Activated T-cell treated with anti-CD3 and anti-CD28 coated beads, Interleukin-2, amount 50 U/mL, for 72 hours (primary cell): ENCODE results near the gene CCDC47. TPM values are rescaled to one million over a fixed set of nuclear protein-coding genes. Genes with fewer than 3 reads are reported as not detected.

Source experiments
- ATAC-seq, 2 donors: fragments of 150-1000 bp; cut with Tn5 transposase; replicated peaks in 1 of 2; 2 replicates each; pipeline ENCODE4 v1.10.0; 2021; ENCODE audit warnings: moderate library complexity in 2 of 2, mild to moderate bottlenecking in 1 of 2
- DNase-seq, 2 donors: peaks; one replicate each; pipeline ENCODE4 v3.0.0; 2021 to 2022; ENCODE audit warnings: mixed read lengths in 1 of 2
- H3K27ac Mint-ChIP-seq: one replicate; pipeline ENCODE4 v1.8.0; 2022; ENCODE audit warnings: mild to moderate bottlenecking, moderate library complexity, mixed read lengths
- H3K27me3 Mint-ChIP-seq: one replicate; pipeline ENCODE4 v1.8.0; 2022; ENCODE audit warnings: low read depth, mixed read lengths
- H3K36me3 Mint-ChIP-seq, 2 donors: one replicate each; pipeline ENCODE4 v1.8.0; 2022; ENCODE audit warnings: mixed read lengths in 2 of 2, mild to moderate bottlenecking in 1 of 2; ENCODE audit not compliant: insufficient read depth in 2 of 2
- H3K4me1 Mint-ChIP-seq: one replicate; pipeline ENCODE4 v1.8.0; 2022; ENCODE audit warnings: low read depth, mixed read lengths
- H3K4me3 Mint-ChIP-seq, 2 donors: one replicate each; pipeline ENCODE4 v1.8.0; 2022; ENCODE audit warnings: mild to moderate bottlenecking in 2 of 2, mixed read lengths in 2 of 2, moderate library complexity in 2 of 2
- H3K9me3 Mint-ChIP-seq, 2 donors: one replicate each; pipeline ENCODE4 v1.8.0; 2022; ENCODE audit warnings: mixed read lengths in 2 of 2
- total RNA-seq, 2 donors: library from RNA; stranded (reverse); gene quantifications; one replicate each; pipeline ENCODE4 v1.2.3, GENCODE V29; 2022

Gene CCDC47
- total RNA-seq, 2 donors from 2014 or later = 59.5 to 60.3 TPM

DNA sequence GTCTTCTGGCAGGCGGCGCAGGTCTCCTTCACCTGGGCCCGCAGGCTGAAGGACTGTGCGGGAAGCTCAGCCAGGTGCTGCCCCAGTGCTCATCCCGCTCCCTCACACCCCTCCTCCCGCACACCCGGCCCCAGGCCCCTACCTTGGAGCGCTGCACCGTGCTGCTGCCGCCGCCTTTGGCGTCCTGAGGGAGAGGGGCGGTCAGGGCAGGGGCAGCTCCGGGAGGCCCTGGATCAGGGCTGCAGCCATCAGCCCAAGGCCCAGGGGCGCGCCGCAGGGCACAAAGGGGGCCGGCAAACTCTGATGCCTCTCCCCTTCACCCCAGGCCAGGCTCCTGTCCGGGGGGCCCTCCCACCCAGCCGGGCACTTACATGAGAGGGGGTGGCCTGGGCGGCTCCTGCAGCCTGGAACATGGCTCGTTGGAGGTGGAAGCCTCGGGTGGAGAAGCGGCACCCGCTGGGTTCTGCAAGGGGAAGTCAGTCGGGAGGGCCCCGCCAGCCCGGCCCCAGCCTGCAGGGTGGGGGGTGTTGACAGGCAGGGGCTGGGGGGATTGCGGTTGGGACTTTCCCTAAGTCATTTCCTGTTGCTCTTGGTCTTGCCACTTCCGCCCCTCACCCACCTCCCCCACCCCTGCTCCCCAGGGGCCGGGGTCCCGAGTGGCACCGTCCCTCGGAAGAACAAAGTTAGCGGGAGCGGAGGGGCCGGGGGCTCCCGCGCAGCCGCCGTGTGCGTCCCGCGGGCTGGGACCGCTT lies 74.3 kb downstream of the CCDC47 start:
- peak; percentile 81 to 86 for DNase-seq
- Mint-ChIP-seq H3K4me1 (peaks cover 73% of the 10 kb centered on the region), H3K9me3 (no peaks in the 10 kb centered on the region), H3K27me3 (no peaks in the 10 kb centered on the region), H3K4me3 (peak overlapping the region; percentile 89 to 97), H3K36me3 (peaks cover 7 to 8% of the 10 kb centered on the region in 2 donors), H3K27ac (peak overlapping the region; percentile 79)
- ATAC-seq = peak; percentile 26

DNA sequence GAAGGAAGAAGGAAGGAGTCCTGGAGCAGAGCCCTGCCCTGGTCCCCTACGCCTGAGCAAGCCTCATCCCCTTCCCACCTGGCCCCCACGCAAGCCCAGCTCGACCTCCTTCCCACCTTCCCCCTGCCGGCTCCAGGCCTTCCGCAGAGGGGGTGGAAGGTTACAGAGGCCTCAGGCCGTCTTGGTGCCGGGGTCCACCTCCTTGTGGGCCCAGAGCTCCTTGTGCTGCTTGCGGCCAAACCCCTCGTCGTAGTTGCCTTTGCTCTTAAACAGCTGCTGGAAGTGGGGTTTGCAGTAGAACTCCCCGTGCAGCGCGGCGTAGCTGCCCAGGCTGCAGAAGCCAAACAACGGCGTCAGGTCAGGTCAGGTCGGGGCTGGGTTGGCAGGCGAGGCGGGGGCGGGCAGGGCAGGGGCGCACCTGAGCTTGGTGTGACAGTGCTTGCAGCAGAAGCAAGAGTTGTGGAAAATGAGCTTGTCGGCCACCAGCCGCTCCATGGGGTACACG lies 75.0 kb downstream of the CCDC47 start:
- no peak for ATAC-seq
- H3K36me3 Mint-ChIP-seq = peaks cover 3 to 8% of the 10 kb centered on the region in 2 donors
- DNase-seq = peak; percentile 45 to 49
- H3K27ac Mint-ChIP-seq = peak overlapping the region; percentile 79
- peak overlapping the region; percentile 89 to 97 for H3K4me3 Mint-ChIP-seq
- H3K9me3 Mint-ChIP-seq = no peaks in the 10 kb centered on the region
- H3K4me1 Mint-ChIP-seq = peaks cover 71% of the 10 kb centered on the region
- H3K27me3 Mint-ChIP-seq = no peaks in the 10 kb centered on the region

DNA sequence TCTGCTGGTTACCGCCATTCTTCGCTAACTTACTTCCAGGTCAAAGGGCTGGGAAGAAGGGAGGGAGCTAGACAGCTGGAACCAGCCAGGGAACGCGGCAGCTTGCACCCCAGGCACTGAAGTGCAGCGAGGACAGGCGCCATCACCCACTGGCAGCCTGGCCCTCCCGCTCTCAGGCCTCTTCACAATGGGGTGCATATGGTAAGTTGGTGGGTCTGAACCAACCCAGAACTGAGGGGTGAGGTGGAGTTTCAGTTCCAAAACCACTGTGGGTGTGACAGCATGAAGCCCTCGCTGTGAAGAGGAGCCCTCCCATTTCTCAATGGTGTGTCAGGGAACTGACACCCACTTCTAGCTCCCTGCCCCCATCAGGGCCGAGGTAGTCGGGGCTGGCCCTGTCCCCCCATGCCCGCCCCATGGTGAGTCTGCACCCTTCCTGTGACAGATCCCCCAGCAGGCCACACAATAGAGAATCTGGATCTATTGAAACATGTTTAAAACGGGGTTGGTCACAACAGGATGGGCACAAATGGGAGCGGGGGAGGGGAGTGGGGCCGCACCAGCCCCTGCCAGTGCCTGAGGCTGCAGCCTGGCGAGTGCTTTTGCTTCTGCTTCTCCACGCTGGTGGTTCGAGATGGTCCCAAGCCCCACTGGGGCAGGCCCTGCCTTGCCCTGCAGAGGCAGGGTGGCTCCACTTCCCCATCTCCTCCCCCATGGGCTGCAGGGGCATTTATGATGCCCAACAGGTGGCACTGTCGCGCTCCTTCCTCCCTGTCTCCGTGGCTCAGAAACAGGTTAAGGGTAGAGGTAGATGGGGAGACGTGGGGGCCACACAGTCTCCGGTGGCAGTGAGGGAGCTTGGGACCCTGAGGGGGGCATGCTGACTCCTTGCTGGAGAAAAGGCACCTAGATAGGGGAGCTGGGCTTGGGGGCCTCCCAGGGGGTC lies 75.8 kb downstream of the CCDC47 start:
- H3K27ac Mint-ChIP-seq = peak overlapping the region; percentile 87
- H3K27me3 Mint-ChIP-seq = no peaks in the 10 kb centered on the region
- H3K4me1 Mint-ChIP-seq = peaks cover 63% of the 10 kb centered on the region
- ATAC-seq (peak; percentile 38 to 51), DNase-seq (peak; percentile 85 to 89)
- peaks cover 3 to 8% of the 10 kb centered on the region in 2 donors for H3K36me3 Mint-ChIP-seq
- peak overlapping the region; percentile 89 to 97 for H3K4me3 Mint-ChIP-seq
- no peaks in the 10 kb centered on the region for H3K9me3 Mint-ChIP-seq

DNA sequence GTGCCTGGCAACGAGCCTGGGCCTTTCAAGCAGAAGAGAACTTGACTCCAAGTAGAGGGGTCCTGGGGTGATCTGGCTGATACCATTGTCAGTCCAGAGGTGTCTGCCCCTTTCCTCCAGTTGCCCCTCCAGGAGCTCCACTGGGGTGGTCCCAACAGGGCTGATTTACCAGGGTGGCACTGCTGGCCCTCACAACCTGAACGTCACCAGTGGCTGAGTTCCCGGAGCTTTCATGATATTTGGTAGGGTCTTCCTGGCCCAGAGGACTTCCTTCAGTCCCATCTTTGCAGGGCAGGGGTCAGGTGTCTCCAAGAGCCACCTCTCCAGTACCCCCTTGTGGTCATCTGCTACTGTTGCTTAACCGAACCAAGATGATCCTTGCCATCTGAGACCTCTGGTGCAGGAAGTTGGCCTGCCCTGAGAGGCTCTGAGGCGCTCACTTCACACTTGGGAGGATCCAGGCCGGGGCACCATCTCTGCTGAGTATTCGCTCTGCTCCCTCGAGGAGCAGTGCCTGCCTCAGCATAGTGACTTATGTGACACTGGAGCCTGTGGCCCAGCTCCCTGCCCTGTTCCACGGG lies 76.9 kb downstream of the CCDC47 start:
- H3K27me3 Mint-ChIP-seq = no peaks in the 10 kb centered on the region
- H3K4me1 Mint-ChIP-seq = peaks cover 51% of the 10 kb centered on the region
- no peaks in the 10 kb centered on the region for H3K9me3 Mint-ChIP-seq
- H3K27ac Mint-ChIP-seq = peak overlapping the region; percentile 87
- peaks cover 3 to 7% of the 10 kb centered on the region in 2 donors for H3K36me3 Mint-ChIP-seq
- no peak for ATAC-seq
- H3K4me3 Mint-ChIP-seq = peak overlapping the region; percentile 89 to 97
- peak; percentile 45 to 51 for DNase-seq

DNA sequence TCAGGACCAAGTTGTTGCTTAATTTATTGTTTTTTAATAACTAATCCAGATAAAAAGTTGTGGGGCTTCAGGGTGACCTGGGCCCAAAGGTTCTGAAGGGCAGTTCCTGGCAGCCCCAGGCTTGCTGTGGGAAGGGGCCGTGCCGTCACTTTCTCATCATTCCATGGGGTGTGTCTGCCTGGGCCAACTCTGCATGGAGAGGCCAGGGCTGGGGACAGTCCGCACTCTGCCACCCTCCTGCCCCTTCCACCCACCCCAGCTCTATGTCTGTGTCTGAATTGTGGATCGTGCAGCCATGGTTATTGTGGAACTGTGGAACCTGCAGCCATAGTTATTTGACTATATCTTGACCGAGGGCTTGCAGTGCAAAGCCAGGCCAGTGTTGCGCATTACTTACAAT lies 77.5 kb downstream of the CCDC47 start:
- no peak for ATAC-seq
- peak overlapping the region; percentile 87 for H3K27ac Mint-ChIP-seq
- peak overlapping the region; percentile 89 to 97 for H3K4me3 Mint-ChIP-seq
- peaks cover 3 to 5% of the 10 kb centered on the region in 2 donors for H3K36me3 Mint-ChIP-seq
- peaks cover 46% of the 10 kb centered on the region for H3K4me1 Mint-ChIP-seq
- DNase-seq = no peak
- H3K9me3 Mint-ChIP-seq = no peaks in the 10 kb centered on the region
- no peaks in the 10 kb centered on the region for H3K27me3 Mint-ChIP-seq

Other genes starting within 250 kb of the CCDC47 start
- 100 to 1,000 TPM; 124 to 126 TPM for gene DCAF7, start 223.1 kb downstream of the CCDC47 start, total RNA-seq
- 10 to 100 TPM; 32.7 to 35.1 TPM for gene TACO1, start 172.7 kb downstream of the CCDC47 start, total RNA-seq
- 10 to 100 TPM; 34.9 to 46.8 TPM for gene MAP3K3, start 151.2 kb downstream of the CCDC47 start, total RNA-seq
- gene LIMD2, start 73.5 kb downstream of the CCDC47 start, total RNA-seq = 100 to 1,000 TPM; 227 to 324 TPM
- 10 to 100 TPM; 71.7 to 77.7 TPM for gene STRADA, start 31.8 kb downstream of the CCDC47 start, total RNA-seq
- gene DDX42, start 573 bp upstream of the CCDC47 start, total RNA-seq = 100 to 1,000 TPM; 112 to 114 TPM
- 100 to 1,000 TPM; 144 to 161 TPM for gene PSMC5, start 53.8 kb upstream of the CCDC47 start, total RNA-seq
- 10 to 100 TPM; 36.0 to 42.3 TPM for gene FTSJ3, start 54.1 kb upstream of the CCDC47 start, total RNA-seq
- gene SMARCD2, start 69.1 kb upstream of the CCDC47 start, total RNA-seq = 100 to 1,000 TPM; 103 to 121 TPM
- gene CSH2, start 100.1 kb upstream of the CCDC47 start, total RNA-seq = not detected
- not detected for gene GH2, start 108.3 kb upstream of the CCDC47 start, total RNA-seq
- gene CSH1, start 123.0 kb upstream of the CCDC47 start, total RNA-seq = not detected
- gene CSHL1, start 137.7 kb upstream of the CCDC47 start, total RNA-seq = not detected
- gene GH1, start 145.2 kb upstream of the CCDC47 start, total RNA-seq = not detected
- 10 to 100 TPM; 24.8 to 31.0 TPM for gene CD79B, start 158.7 kb upstream of the CCDC47 start, total RNA-seq
- 1 to 10 TPM in 1 of 2 donors, under 1 TPM in 1; 0.93 to 1.0 TPM for gene SCN4A, start 199.3 kb upstream of the CCDC47 start, total RNA-seq
- 1 to 10 TPM in 1 of 2 donors, under 1 TPM in 1; 0.96 to 1.1 TPM for gene PRR29, start 224.8 kb upstream of the CCDC47 start, total RNA-seq
- gene ICAM2, start 247.0 kb upstream of the CCDC47 start, total RNA-seq = 10 to 100 TPM; 49.9 to 55.7 TPM